Nephron progenitor cell (in vitro differentiated cells): Measurements from ENCODE around the gene FGFRL1.
A peak's percentile ranks its signal among the peaks of the same experiment; 100 is the strongest.
"Not testable (repeated sequence)": the region's sequence is repeated elsewhere in the genome, so short reads cannot be mapped to it uniquely, and the experiment has no call there.

Experiments used
- DNase-seq: peaks from one replicate; pipeline ENCODE4 v3.0.0; 2021
- H3K27ac Mint-ChIP-seq: 2 replicates; pipeline ENCODE4 v1.8.0; 2021; ENCODE audit warnings: mild to moderate bottlenecking, moderate library complexity, mixed read lengths
- H3K27me3 Mint-ChIP-seq: 2 replicates; pipeline ENCODE4 v1.8.0; 2021; ENCODE audit warnings: mild to moderate bottlenecking, low read depth, mixed read lengths; ENCODE audit not compliant: poor library complexity
- H3K36me3 Mint-ChIP-seq: 2 replicates; pipeline ENCODE4 v1.8.0; 2021; ENCODE audit warnings: low read depth, mixed read lengths
- H3K4me1 Mint-ChIP-seq: 2 replicates; pipeline ENCODE4 v1.8.0; 2021; ENCODE audit warnings: mixed read lengths
- H3K4me3 Mint-ChIP-seq: 2 replicates; pipeline ENCODE4 v1.8.0; 2021; ENCODE audit warnings: mild to moderate bottlenecking, moderate library complexity, mixed read lengths
- H3K9me3 Mint-ChIP-seq: 2 replicates; pipeline ENCODE4 v1.8.0; 2021; ENCODE audit warnings: mild to moderate bottlenecking, moderate library complexity, mixed read lengths
- TF ChIP-seq, protein P1 (sequence below): fragments of 200-600 bp; sonication (generic); IDR thresholded peaks from 2 replicates; pipeline ENCODE4 v1.5.0; 2021; ENCODE audit warnings: antibody characterized with exemption

Gene FGFRL1

DNA sequence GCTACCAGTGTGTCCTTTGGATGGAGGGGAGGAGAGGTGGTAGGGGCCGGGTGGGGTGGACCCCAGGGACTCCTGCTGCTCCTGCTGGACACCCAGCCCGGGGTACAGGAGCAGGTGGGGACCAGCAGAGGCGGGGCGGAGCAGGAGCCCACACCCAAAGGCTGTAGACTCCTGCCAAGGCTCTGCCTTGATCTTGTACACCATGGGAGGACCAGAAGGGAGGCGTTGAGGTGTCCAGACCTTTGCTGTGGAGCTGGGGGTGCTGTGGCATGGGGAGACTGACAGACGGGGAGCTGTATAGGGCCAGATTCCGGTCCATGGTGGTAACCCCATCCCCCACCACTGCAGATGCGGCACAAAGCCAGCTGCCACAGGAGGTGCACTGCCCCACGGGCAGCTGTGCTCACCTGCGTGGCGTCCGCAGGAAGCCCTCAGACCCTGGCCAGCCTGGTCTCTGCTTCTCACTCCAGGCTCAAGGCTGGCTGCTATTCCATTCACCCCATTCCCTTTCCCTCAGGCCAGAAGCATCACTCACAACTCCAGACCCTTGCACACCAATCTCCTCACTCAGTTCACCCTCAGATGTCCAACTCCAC, 13.2 kb upstream of the FGFRL1 start:
- TF ChIP-seq, protein P1, sequence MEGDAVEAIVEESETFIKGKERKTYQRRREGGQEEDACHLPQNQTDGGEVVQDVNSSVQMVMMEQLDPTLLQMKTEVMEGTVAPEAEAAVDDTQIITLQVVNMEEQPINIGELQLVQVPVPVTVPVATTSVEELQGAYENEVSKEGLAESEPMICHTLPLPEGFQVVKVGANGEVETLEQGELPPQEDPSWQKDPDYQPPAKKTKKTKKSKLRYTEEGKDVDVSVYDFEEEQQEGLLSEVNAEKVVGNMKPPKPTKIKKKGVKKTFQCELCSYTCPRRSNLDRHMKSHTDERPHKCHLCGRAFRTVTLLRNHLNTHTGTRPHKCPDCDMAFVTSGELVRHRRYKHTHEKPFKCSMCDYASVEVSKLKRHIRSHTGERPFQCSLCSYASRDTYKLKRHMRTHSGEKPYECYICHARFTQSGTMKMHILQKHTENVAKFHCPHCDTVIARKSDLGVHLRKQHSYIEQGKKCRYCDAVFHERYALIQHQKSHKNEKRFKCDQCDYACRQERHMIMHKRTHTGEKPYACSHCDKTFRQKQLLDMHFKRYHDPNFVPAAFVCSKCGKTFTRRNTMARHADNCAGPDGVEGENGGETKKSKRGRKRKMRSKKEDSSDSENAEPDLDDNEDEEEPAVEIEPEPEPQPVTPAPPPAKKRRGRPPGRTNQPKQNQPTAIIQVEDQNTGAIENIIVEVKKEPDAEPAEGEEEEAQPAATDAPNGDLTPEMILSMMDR = no peak
- Mint-ChIP-seq H3K27me3 (peaks cover 71% of the 10 kb centered on the region), H3K36me3 (no peaks in the 10 kb centered on the region), H3K4me3 (peak overlapping the region; percentile 34), H3K27ac (no peak overlapping the region), H3K9me3 (no peaks in the 10 kb centered on the region), H3K4me1 (no peaks in the 10 kb centered on the region)
- DNase-seq = peak; percentile 4

DNA sequence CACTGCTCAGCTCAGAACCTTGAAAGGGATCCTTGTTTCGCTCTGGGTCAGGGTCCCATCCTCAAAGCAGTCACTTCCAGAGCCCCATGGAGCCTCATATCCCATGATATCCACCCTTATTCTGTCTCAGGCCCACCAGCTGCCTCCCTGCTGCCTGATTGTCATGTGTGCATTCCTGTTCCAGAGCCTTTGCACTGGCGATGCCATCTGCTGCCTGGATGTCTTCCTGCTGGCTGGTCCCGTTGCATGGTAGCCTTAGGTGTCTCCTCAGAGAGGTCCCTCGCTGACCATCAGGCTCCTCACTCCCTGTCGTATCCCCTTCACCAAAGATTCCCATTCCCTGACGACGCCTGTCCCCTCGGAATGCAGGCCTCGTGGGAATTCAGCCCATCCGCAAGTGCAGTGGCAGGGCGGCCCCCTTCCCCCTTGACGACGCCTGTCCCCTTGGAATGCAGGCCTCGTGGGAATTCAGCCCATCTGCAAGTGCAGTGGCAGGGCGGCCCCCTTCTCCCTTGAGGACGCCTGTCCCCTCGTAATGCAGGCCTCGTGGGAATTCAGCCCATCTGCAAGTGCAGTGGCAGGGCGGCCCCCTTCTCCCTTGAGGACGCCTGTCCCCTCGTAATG, 12.1 kb upstream of the FGFRL1 start:
- not testable (repeated sequence) for H3K9me3 Mint-ChIP-seq, H3K36me3 Mint-ChIP-seq, H3K4me1 Mint-ChIP-seq, H3K27ac Mint-ChIP-seq
- Mint-ChIP-seq H3K4me3 (peak overlapping the region; percentile 64), H3K27me3 (peaks cover 83% of the 10 kb centered on the region)
- DNase-seq = peak; percentile 8

DNA sequence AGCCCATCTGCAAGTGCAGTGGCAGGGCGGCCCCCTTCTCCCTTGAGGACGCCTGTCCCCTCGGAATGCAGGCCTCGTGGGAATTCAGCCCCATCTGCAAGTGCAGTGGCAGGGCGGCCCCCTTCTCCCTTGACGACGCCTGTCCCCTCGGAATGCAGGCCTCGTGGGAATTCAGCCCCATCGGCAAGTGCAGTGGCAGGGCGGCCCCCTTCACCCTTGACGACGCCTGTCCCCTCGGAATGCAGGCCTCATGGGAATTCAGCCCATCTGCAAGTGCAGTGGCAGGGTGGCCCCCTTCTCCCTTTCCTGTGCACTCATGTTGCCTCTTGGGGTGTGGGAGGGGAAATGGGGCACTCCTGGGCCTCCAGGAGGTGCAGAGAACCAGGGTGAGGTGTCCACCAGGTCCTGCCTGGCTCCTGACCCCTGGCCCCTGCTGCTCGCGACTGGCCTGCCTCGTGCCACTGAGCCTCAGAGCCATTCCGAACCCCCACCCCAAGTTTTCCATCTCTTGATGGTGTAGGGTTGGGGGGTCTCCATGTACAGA, 11.5 kb upstream of the FGFRL1 start:
- peak; percentile 5 for DNase-seq
- Mint-ChIP-seq H3K27me3 (peaks cover 87% of the 10 kb centered on the region), H3K9me3 (no peaks in the 10 kb centered on the region), H3K4me3 (no peak overlapping the region), H3K36me3 (no peaks in the 10 kb centered on the region), H3K4me1 (no peaks in the 10 kb centered on the region), H3K27ac (no peak overlapping the region)
- TF ChIP-seq, protein P1 = no peak

DNA sequence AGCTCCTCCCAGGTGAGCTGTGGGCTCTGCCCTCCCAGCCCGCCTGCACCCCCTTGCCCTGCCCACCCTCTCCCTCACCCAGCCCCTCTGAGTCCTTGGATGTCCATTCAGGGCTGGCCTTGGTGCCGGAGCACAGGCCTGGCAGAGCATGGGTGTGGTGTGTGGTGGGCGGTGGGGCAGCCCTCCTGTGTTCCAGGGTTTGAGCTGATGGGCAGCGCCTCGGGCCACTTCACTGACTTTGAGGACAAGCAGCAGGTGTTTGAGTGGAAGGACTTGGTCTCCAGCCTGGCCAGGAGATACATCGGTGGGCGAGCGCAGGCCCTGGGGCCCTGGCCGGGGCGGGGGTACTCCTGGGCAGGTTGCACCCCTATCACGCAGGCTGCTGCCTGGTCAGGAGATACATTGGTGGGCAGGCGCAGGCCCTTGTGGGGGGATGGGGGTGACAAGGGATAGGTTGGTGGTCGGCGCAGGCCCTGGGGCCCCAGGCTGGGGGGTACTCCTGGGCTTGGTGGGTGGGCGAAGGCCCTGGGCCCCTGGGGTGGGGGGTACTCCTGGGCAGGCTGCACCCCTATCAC, 10.7 kb upstream of the FGFRL1 start:
- Mint-ChIP-seq H3K4me3 (no peak overlapping the region), H3K27me3 (peaks cover 87% of the 10 kb centered on the region), H3K4me1 (no peaks in the 10 kb centered on the region), H3K9me3 (peaks cover 2% of the 10 kb centered on the region), H3K36me3 (no peaks in the 10 kb centered on the region), H3K27ac (no peak overlapping the region)
- TF ChIP-seq, protein P1 = no peak
- no peak for DNase-seq

DNA sequence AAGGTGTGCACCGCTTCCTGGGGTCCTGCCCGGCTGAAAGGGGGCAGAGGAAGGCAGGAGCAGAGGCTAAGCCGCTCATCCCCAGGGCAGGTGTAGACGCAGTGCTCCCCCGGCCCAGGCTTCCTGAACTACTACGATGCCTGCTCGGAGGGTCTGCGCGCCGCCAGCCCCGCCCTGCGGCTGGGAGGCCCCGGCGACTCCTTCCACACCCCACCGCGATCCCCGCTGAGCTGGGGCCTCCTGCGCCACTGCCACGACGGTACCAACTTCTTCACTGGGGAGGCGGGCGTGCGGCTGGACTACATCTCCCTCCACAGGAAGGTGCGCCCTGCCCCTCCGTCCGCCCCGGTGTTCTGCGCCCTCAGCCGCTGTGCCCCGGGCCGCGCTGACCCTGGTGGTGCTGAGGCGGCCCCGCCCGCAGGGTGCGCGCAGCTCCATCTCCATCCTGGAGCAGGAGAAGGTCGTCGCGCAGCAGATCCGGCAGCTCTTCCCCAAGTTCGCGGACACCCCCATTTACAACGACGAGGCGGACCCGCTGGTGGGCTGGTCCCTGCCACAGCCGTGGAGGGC, 9.8 kb upstream of the FGFRL1 start:
- Mint-ChIP-seq H3K9me3 (peaks cover 9% of the 10 kb centered on the region), H3K4me1 (no peaks in the 10 kb centered on the region), H3K27me3 (peaks cover 87% of the 10 kb centered on the region), H3K4me3 (no peak overlapping the region), H3K27ac (no peak overlapping the region), H3K36me3 (peaks cover 3% of the 10 kb centered on the region)
- DNase-seq = no peak
- TF ChIP-seq, protein P1 = no peak

DNA sequence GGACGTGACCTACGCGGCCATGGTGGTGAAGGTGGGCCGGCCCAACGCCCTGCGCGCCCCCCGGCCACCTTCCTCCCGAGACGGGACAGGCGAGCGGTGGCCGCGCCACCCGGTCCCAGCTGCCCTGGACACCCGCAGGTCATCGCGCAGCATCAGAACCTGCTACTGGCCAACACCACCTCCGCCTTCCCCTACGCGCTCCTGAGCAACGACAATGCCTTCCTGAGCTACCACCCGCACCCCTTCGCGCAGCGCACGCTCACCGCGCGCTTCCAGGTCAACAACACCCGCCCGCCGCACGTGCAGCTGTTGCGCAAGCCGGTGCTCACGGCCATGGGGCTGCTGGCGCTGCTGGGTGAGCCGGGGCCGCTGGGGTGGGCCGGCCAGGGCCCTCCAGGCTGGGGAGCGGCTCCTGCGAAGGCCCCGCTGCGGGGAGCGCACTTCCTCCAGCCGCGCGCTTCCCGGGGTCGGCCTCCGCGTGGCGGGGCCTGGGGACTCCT, 9.2 kb upstream of the FGFRL1 start:
- Mint-ChIP-seq H3K36me3 (peaks cover 9% of the 10 kb centered on the region), H3K4me1 (no peaks in the 10 kb centered on the region), H3K9me3 (peaks cover 14% of the 10 kb centered on the region), H3K27ac (no peak overlapping the region), H3K27me3 (peaks cover 87% of the 10 kb centered on the region), H3K4me3 (no peak overlapping the region)
- TF ChIP-seq, protein P1 = no peak
- DNase-seq = peak; percentile 53
